Activated T-cell treated with anti-CD3 and anti-CD28 coated beads for 24 hours (primary cell): ENCODE results near the gene TAPBPL.
A peak's percentile ranks its signal among the peaks of the same experiment; 100 is the strongest.
"Not testable (repeated sequence)": the region's sequence is repeated elsewhere in the genome, so short reads cannot be mapped to it uniquely, and the experiment has no call there.

Source experiments
- DNase-seq: peaks from one replicate; pipeline ENCODE4 v3.0.0-alpha.2; 2020; ENCODE audit warnings: low read depth

The TAPBPL gene

DNA sequence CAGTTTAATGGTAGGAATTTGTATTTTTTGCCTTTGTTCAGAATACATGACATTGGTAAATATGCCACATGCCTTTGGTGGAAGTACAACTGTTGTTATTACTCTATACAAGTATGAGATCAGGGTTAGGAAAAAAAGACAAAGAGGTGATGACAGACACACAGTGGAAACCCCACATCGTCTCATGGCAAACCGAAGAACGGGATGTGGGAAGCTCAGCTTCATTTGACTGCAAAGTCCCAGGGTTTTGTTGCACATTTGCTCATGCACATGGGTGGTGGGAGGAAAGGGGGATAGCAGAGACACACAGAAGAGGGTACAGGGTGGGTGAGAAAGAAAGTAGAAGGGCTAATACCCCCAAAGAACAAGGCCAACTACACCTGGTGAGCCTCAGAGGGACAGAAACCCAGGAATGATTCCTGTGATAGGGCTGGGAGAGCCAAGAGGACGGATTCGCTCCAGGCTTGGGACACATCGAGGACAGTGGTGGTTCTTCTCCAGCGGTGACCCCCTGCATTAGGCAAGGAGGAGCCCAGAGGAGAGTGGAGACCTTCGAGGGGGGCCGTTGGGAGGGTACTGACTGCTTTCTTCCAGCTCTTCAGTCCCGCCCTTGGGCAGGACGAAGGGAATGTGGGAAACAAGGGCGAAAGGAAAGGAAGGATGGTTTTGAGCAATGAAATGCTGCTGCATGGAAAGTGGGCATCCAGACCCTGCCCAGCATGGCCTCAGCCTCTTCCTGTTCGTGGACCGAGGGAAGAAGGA, 10.6 kb downstream of the TAPBPL start:
- DNase-seq, result no peak

DNA sequence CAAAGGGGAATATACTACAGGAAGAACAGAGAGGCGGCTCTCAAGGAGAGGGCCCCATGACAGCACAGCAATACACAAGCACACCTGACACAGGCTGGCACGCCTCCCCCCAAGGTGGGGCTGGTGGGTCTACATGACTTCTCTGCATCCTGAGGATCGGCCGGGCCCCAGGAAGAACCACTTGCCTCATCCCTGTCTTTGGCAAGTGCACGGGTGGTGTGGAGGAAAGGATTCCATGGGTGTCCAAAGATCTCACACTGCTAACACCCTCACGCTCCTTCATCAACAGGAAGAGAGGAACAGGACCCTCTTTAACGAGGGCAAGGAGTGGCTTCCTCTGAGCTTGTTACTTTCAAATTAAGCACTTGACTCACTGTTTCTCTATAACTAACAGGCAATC, 11.4 kb downstream of the TAPBPL start:
- DNase-seq, result no peak

- no peak for DNase-seq
Observed at GRCh38 chr12:6463858-6464257, 12.0 kb downstream of the TAPBPL start.

DNA sequence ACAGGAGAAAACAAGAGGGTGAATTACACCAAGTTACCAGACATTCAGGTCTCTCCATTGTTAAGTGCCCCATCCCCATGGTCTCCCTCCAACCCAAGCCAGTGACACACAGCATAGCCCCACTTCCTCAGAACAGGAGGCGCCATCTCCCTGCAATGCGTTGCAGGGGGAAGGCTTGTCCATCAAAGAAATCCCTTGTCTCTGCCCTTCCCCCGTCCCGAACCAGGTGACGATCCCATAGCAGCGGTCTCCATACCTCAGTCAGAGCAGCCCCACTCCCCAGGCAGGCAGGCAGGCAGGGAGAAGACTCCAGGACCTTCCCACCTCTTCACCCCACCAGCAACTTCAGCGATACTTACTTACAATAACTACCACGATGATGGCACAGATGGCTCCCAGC, 12.7 kb downstream of the TAPBPL start:
- DNase-seq, result no peak

DNA sequence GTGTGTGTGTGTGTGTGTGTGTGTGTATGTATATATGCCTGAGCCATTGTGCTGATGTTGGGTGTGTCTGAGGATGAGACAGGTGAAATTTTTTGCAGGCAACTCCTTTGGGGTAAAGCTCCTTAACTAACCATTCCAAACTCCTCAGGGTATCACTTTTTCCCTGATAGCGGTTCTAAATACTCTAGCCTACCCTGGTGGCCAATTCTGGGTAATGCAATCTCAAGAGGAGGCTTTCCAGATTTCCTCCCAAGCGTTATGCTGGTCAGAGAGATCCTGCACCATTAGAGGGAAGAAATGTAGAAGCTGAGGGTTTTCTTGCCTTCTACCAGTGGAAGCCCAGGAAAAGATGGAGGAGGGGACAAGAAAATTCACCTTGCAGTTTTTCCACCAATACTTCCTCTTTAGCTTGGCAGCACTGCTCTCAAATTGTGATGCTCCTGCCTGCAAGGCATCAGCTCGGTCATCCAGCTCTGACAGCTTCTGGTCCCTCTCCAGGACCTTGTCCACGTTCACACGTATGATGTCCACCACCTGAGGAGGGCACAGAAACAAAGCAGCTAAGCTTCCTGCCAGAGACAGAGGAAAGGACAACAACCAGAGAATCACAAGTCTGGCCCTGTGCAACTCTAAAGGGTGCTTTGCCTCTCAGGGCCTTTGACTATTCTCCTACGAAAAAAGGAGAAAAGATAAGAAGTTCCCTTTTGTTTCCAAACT, 13.8 kb downstream of the TAPBPL start:
- DNase-seq, result no peak

- no peak for DNase-seq
Observed at GRCh38 chr12:6466184-6466573, 14.3 kb downstream of the TAPBPL start.

- DNase-seq, result not testable (repeated sequence)
Observed at GRCh38 chr12:6466751-6467150, 14.9 kb downstream of the TAPBPL start.

GRCh38 chr12:6467571-6468282, 15.9 kb downstream of the TAPBPL start:
- DNase-seq, result not testable (repeated sequence)

- DNase-seq, result no peak
Observed at GRCh38 chr12:6468283-6468575, 16.4 kb downstream of the TAPBPL start.

DNA sequence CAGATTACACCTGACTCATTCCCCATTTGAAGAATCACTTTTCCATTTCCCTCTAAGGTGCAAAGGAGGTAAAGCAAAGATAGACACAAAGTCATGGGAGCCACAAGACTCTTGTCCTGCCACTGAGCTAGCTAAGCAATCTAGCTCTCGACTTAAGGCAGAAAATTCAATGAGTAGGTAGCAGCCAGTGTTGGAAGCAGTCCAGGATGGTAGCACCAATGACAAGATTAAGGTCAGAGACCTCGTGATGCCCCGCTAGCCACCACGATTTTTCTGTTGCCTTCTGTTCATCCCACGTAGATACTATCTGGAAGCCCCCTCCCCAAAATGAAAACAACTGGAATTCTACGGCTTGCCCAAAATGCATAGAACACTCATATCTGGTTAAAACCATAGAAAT, 17.2 kb downstream of the TAPBPL start:
- no peak for DNase-seq

- no peak for DNase-seq
Observed at GRCh38 chr12:6469609-6470374, 17.9 kb downstream of the TAPBPL start.

GRCh38 chr12:6470375-6471163, 18.7 kb downstream of the TAPBPL start, which contains the start of gene VAMP1:
TSS of gene VAMP1 (minus strand) at chr12:6470677. CDS start at chr12:6470531, 146 bp downstream.
- DNase-seq, result peak; percentile 96

DNA sequence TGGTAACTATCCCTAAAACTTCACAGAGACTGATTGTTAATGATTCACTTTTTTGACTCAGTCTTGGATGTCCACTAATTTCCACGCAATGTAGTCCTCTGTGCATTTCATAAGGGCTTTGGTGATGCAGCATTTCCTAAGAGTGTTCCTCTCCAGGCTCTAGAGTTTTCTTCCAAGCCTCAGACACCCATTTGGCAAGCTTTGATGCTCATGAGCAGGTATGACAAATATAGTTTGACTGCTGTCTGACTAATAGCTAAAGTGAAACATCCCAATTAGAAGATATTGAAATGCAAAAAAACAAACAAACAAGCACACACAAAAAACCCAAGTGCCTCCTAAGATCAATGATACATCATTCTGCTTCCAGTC, 20.1 kb downstream of the TAPBPL start:
- no peak for DNase-seq

- DNase-seq, result no peak
Observed at GRCh38 chr12:6472491-6472890, 20.6 kb downstream of the TAPBPL start.

- not testable (repeated sequence) for DNase-seq
Observed at GRCh38 chr12:6475233-6475975, 23.6 kb downstream of the TAPBPL start.

- no peak for DNase-seq
Observed at GRCh38 chr12:6476489-6476888, 24.6 kb downstream of the TAPBPL start.

- not testable (repeated sequence) for DNase-seq
Observed at GRCh38 chr12:6477601-6478377, 25.9 kb downstream of the TAPBPL start.

GRCh38 chr12:6478416-6478815, 26.6 kb downstream of the TAPBPL start:
- DNase-seq, result no peak

DNA sequence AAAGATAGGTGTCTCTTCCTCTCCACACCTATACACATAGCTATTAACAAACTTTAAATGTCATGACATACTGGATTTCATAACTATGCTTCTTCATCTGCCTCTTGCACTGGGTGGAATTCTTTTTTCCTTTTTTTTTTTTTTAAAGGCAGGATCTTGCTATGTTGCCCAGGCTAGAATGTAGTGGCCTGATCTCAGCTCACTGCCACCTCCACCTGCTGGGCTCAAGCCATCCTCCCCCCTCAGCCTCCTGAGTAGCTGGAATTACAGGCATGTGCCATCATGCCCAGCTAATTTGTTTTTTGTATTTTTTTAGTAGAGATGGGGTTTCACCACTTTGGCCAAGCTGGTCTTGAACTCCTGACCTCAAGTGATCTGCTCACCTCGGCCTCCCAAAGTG, 36.4 kb downstream of the TAPBPL start:
- no peak for DNase-seq

DNA sequence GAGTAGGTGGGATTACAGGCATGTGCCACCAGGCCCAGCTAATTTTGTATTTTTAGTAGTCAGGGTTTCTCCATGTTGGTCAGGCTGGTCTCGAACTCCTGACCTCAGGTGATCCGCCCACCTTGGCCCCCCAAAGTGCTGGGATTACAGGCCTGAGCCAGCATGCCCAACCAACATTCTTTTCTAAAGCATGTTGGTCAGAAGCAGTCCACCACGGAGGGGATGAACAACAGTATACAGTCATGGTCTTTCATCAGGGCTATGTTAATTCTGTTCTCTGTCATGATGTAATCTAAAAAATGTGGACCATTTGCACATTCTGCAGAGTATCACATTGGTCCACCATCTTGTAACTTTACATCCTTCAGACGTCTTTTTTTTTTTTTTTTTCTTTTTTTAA, 37.6 kb downstream of the TAPBPL start:
- no peak for DNase-seq
